Measurements from ENCODE around the gene OLFML2A.
"Not testable (repeated sequence)": the region's sequence is repeated elsewhere in the genome, so short reads cannot be mapped to it uniquely, and the experiment has no call there.

OLFML2A gene

DNA sequence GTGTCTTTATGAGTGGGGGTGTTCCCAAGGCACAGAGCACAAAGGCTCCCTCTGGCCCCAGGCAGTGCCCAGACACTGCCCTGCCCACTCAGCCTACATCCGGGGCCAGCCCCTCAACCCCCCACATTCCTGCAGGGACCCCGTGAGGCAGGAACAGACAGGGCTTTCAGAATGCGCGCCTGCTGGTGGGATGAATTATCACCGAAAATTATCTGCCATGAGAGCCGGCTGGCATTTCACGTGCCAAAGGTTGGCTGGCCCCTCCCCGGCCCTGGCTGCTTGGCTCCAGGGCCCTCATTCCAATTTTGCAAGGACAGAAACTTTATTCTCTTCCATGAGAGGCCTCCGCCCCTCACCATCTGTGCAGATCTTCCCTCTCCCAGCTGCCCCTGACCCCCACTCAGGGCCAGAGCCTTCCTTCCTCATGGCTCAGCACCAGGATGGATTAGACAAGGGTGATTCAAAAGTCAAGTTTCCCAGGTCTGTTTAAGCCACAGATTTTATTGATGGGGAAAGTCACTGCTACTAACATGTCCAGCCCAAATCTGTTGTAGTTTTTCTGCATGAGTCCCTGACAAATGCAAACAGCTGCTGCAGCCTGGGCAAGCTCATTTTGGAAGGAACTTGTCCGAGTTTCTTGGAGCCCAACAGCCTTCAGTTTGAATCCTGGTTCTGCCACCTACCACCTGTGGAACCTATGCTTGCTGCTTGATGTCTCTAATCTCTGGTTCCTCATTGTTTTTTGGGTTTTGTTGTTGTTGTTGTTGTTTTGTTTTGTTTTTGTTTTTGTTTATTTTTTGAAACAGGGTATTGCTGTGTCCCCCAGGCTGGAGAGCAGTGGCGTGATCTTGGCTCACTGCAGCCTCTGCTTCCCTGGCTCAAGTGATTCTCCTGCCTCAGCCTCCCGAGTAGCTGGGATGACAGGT, 44.0 kb downstream of the OLFML2A start:
- DNase-seq (ENCODE audit: low read depth, low spot score) = no peak

DNA sequence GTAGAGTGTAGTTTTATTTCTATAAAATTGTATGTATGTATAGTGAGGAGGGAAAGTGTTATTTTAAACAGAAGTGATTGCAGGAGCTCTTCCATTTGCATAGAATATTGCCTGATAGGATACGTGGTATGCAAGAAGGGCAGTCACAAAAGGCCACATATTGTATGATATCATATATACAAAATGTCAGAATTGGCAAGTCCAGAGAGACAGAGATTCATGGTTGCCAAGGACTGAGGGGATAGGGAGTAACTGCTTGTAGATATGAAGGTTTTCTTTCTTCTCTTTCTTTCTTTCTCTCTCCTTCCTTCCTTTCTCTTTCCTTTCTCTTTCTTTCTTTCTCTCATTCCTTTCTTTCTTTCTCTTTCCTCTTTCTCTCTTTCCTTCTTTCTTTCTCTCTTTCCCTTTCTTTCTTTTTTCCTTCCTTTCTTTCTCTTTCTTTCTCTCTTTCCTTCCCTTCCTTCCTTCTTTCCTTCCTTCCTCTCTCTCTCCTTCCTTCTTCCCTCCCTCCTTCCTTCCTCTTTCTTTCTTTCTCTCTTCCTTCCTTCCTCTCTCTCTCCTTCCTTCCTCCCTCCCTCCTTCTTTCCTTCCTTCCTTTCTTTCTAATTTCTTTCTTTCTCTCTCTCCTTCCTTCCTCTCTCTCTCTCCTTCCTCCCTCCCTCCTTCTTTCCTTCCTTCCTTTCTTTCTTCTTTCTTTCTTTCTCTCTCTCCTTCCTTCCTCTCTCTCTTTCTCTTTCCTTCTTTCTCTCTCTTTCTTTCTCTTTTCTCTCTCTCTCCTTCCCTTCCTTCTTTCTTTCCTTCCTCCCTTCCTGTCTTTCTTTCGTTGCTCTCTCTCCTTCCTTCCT, 51.8 kb downstream of the OLFML2A start:
- no peak for DNase-seq (ENCODE audit: low read depth, low spot score)

DNA sequence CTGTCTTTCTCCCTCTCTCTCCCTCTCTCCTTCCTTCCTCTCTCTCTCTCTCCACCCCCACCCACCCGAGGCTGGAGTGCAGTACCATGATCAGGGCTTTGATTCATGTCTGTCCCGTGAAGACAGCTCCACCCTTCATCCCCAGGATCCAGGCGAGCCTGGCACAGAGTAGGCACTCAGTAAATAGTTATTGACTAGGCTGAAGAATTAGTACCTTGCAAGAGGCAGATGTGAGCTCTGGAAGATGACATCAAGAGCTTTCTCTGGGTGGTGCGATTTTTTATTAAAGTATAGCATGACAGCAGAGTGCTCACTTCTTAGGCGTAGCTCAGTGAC, 52.4 kb downstream of the OLFML2A start:
- no peak for DNase-seq (ENCODE audit: low read depth, low spot score)

DNA sequence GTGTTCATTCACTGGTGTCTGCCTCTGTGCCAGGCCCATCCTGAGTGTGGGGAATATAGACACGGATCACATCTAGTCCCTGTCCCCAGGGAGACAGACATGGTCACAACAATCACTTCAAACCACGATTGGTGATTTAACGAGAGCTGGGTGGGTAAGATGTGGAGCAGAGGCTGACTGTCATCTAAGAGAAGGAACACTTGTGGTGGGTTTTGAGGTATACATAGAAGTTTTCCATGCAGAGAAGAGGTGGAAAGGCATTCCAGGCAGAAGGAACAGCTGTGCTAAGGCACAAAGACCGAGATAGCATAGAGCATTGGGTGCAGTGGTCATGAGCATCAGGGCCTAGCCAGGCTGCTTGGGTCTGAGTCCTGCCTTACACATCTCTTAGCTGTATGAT, 53.7 kb downstream of the OLFML2A start:
- DNase-seq (ENCODE audit: low read depth, low spot score) = no peak

DNA sequence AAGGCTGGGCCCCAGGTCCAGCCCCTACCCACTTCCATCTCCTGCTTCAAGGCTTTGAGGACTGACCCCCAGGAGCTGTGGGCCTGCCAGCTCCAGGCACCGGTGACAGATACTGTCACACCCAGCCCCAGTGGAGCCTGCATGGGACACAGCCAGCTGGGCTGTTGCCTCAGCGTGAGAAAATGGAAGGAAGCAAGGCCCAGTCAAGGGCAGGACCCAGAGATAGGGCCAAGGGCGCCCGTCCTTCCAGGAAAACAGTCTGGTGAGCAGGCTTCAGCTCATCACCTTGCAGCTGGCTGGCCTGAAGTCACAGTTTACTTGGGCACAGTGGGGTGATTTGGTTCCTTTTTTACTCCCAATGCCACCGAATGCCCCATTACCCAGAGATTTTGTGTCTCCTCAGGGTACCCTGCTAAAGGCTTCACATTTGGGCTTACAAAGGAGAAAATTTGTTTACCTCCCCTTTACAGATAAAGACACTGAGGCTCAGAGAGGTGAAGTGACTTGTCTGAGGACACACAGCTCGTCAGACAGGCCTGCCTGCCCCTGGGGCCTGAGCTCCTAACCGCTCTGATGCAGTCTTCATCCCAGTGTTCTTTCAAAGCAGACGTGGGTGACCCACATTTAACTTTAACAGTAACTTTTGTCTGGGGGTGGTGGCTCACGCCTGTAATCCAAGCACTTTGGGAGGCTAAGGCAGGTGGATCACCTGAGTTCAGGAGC, 54.9 kb downstream of the OLFML2A start:
- no peak for DNase-seq (ENCODE audit: low read depth, low spot score)

DNA sequence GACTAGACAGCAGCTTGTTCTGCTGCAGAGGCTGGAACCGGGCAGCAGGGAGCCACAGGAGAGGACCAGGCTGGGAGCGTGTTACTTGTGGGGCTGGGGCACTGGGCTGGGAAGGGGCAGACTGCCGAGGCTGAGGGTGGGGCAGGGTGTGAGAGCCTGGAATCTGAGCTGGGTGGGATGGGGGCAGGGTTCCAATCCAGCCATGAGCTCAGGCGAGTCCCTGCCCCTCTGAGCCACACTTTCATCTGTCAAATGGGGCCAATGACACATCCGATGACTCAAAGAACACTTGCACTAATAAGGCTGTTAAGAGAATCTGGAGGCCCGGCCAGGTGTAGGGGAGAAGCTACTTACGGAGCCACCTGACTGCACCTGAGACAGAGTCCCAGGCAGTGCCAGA, 57.7 kb downstream of the OLFML2A start:
- DNase-seq (ENCODE audit: low read depth, low spot score) = no peak

DNA sequence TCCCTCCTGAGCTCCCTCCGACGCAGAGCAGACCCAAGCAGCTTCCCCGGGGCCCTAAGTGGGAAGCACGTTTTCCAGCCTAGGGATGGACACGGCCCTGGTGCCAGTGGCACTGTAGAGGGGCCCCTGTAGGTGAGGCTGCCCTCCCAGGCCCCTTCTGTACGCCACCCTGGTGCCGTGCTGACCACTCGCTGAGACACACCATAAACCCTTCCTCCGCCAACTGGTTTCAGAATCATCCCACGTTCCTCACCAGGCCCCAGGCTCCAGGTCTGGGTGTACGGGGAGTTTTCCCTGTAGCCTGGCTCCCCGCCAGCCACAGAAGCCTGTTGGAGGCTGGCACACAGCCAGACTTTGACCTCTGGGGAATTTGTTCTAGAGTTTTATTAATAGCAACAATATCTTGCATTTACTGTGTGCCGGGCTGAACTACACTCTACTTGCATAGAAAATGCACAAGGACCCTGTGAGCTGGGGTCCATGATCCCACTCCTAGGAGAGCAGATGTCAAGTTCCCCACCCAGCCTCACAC, 58.2 kb downstream of the OLFML2A start:
- no peak for DNase-seq (ENCODE audit: low read depth, low spot score)

DNA sequence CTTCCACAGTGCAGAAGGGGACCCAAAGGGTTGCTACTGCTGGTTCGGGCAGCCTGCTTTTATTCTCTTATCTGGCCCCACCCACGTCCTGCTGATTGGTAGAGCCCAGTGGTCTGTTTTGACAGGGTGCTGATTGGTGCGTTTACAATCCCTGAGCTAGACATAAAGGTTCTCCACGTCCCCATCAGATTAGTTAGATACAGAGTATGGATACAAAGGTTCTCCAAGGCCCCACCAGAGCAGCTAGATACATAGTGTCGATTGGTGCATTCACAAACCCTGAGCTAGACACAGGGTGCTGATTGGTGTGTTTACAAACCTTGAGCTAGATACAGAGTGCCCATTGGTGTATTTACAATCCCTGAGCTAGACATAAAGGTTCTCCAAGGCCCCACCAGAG, 61.2 kb downstream of the OLFML2A start:
- not testable (repeated sequence) for DNase-seq (ENCODE audit: low read depth, low spot score)

DNA sequence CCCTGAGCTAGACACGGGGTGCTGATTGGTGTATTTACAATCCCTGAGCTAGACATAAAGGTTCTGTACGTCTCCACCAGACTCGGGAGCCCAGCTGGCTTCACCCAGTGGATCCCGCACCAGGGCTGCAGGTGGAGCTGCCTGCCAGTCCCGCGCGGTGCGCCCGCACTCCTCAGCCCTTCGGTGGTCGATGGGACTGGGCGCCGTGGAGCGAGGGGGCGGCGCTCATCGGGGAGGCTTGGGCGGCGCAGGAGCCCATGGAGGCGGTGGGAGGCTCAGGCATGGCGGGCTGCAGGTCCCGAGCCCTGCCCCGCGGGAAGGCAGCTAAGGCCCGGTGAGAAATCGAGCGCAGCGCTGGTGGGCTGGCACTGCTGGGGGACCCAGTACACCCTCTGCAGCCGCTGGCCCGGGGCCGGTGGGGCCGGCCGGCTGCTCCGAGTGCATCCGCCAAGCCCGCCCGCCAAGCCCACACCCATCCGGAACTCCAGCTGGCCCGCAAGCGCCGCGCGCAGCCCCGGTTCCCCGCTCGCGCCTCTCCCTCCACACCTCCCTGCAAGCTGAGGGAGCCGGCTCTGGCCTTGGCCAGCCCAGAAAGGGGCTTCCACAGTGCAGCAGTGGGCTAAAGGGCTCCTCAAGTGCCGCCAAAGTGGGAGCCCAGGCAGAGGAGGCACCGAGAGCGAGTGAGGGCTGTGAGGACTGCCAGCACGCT, 61.8 kb downstream of the OLFML2A start:
- not testable (repeated sequence) for DNase-seq (ENCODE audit: low read depth, low spot score)

DNA sequence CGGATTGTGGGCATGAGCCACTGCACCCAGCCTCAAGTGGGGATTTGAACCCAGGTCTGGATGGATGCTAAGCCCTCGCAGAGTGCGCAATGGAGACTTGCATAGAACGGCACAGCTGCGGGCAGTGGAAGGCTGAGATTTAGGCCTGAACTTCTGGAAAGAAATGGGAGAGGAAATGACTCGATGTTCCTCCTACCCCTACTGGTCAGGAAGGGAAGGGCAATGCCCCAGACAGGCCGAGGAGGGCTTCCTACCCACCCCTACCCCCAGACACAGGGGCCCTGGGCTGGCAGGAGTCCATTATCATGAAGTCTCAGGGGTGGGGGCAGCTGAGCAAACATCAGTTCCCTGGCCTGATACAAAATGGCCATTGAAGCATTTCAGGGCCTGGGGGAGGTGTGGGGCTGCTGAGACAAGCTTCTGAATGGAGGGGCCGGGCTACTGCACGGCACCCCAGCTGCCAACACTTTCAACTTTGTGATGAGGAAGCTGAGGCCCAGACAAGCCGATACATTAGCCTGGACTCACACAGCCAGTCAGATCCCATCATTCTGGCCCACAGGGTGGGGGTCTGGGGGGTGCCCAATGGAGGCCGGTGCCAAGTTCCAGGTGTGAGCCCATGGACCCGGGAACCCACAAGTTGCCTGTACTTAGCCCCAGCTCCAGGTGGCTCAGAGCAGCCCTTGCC, 62.8 kb downstream of the OLFML2A start:
- no peak for DNase-seq (ENCODE audit: low read depth, low spot score)

DNA sequence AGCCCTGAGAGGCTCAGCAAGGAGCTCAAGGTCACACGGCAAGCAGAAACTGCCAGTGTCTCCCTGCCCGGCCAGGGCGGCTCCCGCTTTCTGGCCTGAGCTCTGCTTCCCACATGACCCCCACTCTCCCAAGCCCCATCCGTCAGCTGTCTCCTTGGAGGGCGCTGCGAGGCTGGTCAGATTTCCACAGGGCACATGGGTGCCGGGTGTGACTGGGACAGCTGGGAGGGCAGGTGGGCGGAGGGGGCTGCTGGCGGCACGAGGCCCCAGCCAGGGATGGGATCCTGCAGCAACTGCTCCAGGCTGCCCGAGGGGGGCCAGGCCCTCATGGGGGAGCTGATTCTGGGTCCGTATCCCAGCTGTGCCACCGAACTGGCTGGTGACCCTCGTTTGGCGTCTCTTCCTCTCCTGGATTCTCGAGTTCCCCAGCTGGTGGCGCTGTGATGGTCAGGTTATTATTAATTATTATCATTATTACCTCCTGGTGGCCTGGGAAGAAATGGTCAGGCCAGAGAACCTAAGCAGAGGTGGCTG, 63.4 kb downstream of the OLFML2A start:
- DNase-seq (ENCODE audit: low read depth, low spot score) = no peak

DNA sequence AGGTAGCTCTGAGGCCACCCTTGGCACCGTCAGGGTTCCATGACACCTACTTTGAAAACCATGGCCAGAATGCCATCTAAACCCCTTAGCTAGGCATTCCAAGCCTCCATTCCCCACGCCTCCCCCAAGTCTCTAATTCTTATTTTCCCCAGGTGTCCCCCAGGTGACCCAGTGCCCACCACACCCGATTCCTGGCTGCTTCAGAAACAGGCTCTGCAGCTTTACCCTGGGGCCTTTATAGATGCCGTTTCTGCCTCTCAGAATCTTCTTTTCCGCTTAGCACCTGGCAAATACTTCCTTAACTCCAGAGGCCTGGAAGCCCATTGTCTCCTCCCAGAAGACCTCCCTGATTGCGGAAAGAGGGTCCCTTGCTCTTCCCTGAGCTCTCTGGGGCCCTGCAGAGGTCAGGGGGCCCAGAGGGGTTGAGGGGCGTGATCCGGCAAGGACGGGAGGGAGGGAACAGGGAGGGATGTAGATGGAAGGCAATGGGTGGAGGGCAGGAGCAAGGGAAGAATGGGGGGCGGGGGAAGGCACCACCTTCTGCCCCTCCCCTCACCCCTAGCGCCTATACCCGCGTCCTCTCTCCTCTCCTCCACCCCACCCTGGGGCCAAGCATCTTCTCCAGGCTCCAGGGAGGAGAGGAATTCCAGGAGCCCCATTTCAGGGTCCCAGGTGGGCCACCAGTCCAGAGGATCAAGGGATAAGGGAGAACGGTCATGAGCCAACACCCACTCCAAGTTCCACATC, 64.3 kb downstream of the OLFML2A start:
- no peak for DNase-seq (ENCODE audit: low read depth, low spot score)

DNA sequence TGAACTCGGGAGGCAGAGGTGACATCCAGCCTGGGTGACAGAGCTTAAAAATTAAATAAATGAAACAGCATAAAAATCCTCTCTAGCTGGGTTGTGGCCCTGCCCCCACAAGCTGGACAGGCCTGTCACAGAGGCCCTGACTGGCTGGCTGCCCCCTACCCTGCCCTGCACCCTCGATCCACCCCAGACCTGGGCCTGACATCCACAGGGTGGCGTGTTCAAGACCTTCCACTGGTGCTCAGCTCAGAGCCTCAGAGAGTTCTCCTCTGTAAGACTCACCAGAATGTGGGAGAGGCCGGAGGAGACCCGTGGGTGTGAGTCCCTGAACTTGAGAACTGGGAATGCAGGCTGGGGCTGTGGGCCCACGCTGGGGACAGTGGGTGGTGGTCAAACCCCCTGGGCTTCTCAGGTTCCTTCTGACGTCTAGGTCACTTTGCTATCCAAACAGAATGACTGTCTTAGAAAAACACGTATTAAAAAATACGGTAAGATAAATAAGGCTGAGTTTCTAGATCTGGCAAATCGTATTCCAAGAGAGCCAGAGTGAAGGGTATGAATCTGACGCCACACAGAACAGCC, 66.6 kb downstream of the OLFML2A start:
- no peak for DNase-seq (ENCODE audit: low read depth, low spot score)

DNA sequence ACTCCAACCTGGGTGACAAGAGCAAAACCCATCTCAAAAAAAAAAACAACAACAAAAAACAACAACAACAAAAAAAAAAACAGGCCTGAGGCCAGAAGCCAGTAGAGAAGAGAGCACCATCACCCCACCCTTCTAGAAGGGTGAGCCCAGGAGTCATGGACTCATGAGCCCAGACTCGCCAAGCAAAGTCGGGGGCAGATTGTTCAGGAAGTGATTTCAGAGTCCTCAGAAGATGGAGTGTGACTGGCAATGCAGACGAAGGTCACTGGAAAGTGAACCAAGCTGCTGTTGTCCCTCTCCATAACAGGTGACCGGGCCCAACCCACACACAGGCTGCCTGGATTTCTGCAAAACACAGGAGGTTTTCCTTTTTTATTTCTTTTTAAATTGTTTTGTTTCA, 67.4 kb downstream of the OLFML2A start:
- no peak for DNase-seq (ENCODE audit: low read depth, low spot score)

DNA sequence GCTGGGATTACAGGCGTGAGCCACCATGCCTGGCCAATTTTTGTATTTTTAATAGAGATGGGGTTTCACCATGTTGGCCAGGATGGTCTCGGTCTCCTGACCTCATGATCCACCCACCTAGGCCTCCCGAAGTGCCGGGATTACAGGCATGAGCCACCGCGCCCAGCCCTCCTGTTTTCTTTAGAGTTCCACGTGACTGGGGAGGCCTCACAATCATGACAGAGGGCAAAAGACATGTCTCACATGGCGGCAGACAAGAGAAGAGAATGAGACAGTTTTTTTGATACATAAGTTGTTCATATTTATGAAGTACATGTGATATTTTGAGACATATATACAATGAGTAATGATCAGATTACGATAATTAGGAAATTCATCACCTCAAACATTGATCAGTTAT, 69.5 kb downstream of the OLFML2A start:
- not testable (repeated sequence) for DNase-seq (ENCODE audit: low read depth, low spot score)

DNA sequence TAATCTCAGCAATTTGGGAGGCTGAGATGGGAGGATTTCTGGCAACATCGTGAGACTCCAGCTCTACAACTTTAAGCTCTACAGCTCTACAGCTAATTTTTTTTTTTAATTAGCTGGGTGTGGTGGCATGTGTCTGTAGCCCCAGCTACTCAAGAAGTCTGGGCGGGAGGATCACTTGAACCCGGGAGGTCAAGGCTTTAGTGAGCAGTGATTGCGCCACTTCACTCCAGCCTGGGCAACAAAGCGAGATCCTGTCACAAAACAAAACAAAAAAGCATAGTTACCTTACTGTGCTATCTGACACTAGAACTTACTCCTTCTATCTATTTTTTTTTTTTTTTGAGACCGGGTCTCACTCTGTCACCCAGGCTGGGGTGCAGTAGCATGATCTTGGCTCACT, 70.0 kb downstream of the OLFML2A start:
- no peak for DNase-seq (ENCODE audit: low read depth, low spot score)

DNA sequence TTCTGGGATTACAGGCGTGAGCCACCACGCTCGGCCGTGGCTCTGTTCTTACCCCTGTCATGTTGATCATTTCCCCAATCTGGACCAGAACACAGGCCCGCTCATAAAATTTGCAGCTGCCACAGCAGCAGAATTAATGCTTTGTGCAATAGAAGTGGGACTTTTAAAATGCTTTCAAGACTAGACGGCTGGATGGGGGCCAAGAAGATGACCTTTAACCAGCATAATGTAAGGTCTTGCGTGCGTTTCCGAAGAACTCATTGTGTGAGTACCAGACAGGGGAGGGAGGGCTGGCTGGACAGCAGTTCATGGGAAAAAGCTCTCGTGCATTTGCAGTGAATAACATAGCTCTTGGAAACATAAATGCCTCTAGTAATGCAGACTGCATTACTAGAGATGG, 72.9 kb downstream of the OLFML2A start:
- DNase-seq (ENCODE audit: low read depth, low spot score) = no peak

DNA sequence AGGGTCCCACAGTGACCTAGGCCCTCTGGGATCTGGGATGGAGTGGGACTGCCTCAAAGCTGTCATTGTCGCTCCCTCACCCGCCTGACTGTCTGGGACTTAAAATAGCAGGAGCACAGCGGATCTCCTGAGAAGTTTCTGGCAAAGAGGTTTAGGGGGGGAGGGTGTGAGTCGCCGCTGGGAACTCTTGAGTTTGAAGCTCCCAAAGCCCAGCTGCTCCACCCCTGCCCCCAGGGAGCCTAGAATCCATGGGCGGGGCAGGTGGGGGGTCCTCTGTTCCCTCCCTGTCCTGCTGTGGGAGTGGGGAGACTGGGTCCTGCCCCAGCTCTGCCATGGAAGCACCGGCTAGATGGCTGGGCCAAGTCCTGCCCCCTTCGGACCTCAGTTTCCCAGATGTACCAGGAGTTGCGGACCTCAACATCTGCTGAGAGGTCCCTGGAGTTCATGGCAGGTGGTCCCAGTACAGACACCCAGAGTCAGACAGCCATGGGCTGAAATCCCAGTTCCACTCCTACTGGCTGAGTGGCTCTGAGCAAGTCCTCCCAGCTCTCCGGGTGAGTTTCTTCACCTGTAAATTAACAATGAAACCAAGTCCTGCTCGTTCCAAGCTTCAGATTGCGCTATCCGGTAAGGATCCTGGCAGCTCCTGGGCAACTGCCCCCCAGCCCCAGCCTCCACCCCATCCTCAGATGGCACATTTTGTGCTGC, 75.3 kb downstream of the OLFML2A start:
- no peak for DNase-seq (ENCODE audit: low read depth, low spot score)
